Measurements from ENCODE around the gene ABCA13.

Gene ABCA13

GRCh38 chr7:48305661-48306060, 134.4 kb downstream of the ABCA13 start:
- no peak for DNase-seq

DNA sequence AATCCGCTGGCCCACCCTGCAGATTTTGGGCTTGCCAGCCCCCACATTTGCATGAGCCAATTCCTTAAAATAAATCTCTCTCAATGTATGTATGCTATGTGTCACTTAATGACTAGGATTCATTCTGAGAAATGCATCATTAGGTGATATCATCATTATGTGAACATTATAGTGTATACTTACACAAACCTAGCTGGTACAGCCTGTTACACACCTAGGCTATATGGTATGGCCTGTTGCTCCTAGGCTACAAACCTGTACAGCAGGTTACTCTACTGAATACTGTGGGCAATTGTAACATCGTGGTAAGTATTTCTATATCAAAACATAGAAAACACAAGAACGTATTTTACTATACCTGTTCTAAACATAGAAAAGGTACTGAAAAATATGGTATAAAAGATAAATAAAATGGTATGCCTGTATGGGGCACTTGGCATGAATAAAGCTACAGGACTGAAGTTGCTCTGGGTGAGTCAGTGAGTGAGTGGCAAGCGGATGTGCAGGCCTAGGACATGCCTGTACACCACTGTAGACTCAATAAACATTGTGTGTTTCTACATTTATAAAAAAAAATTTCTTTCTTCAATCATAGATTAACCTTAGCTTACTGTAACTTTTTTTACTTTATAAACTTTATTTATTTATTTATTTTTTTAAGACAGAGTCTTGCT, 135.9 kb downstream of the ABCA13 start:
- no peak for DNase-seq

- DNase-seq, result no peak
Observed at GRCh38 chr7:48309720-48310119, 138.5 kb downstream of the ABCA13 start.

GRCh38 chr7:48311464-48312100, 140.3 kb downstream of the ABCA13 start:
- DNase-seq, result no peak

- DNase-seq, result no peak
Observed at GRCh38 chr7:48312151-48312550, 140.9 kb downstream of the ABCA13 start.

DNA sequence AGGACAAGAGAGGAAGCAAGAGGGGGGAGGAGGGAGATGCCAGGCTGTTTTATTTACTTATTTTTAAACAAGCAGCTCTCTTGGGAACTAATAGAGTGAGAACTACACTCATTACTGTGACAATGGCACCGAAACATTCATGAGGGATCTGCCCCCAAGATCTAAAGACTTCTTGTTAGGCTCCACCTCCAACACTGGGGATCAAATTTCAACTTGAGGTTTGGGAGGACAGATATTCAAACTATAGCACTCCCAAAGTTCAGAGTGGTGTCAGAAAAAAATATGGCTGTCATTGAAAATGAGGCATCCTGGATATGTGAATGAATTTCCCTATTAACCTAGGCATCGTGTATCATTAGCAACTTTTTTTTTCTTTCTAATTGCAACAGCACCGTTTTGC, 145.5 kb downstream of the ABCA13 start:
- no peak for DNase-seq

GRCh38 chr7:48317360-48317759, 146.1 kb downstream of the ABCA13 start:
- no peak for DNase-seq

DNA sequence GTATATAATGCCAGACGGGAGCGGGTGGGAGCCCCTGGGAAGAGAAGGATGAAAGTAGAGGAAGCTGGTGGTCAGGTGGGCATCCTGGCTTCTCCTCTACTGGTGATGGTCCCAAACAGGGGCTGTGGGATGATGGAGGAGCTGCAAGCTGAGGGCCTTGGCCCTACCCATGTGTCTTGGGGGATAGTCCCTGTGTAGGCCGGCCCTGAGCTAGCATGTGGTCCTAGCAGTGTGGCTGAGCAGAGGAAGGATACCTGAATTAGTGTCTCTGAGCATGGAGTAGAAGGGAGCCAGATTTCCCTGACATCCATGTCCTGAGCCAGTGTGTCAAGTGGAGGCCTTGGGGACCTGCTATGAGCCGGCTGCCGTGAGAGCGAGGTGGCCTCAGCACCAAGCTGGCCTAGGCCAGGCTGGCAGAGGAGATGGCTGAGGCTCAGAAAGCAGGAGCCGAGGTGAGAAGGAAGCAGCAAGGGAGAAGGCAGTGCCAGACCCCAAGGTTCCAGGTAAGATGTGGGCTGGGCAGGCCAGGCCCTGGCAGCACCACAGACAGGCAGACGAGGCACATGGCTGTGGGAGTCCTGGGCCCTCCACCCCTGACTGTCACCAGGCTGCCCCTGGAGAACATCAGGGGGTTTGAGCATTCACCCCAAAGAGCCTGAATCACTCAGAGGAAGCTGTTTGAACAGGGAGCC, 150.2 kb downstream of the ABCA13 start:
- DNase-seq, result no peak

DNA sequence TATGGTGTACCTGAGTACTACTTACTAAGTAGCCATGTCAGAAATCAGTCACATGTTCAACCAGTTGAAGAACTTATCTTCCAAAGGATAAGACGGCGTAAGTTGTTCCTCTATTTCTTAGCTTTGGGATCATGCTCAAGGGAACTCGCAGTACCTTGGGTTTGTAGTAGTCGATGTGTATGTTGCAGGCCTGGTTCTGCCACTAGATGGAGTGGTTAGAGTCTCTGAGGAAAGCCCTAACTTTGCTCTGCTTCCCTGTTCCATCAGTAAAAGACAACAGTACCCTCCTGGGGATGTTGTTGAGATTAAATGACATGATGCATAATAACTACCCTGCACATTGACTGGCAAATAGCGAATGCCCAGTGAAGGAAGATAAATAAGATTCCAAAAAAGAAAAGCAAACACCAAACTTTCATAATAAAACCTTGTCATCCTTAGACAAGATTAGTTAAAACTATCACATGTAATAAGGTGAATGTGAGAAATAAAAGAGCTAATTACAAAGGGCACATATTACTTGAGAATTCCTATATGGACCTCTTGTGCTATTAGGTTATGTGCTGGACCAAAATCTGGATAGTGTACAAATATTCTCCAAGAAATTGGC, 165.9 kb downstream of the ABCA13 start:
- DNase-seq, result no peak

DNA sequence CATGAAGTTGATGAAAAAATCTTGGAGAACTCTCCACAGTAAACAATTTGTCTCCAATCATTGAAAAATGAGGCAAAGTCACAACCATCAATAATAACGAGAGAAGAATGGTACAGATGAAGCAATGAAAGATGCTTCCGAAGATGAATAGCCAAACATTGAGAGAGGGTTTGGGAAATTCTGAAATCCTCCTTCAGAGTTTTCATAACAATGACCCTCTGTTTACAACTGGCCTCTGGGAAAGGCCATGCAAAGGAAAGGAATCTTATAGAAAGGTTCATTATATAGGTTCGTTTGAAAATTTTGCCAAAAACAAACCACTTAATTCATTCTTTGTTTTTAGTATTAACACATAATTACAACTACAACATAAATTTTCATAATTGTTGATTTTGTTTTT, 166.5 kb downstream of the ABCA13 start:
- no peak for DNase-seq

- no peak for DNase-seq
Observed at GRCh38 chr7:48347230-48347825, 176.1 kb downstream of the ABCA13 start.

GRCh38 chr7:48350515-48350914, 179.3 kb downstream of the ABCA13 start:
- DNase-seq, result no peak

- no peak for DNase-seq
Observed at GRCh38 chr7:48351900-48352299, 180.6 kb downstream of the ABCA13 start.

DNA sequence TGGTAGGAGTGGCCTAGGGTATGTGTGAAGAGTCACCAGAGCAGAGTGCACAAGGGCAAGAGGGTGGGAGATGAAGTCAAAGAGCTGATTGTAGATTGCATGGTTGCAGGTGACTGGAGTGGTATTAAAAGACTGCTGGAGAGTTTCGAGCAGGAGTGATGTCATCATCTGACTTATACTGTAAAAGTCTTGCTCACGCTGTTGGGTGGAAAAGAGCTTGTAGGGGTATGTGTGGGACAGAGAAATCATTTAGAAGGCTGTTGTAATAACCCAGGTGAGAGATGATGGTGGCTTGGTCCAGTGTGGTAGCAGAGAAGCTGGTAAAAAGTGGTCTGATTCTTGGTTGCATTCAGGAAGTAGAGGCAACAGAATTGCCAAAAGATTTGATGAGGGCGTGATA, 184.1 kb downstream of the ABCA13 start:
- DNase-seq, result no peak

- no peak for DNase-seq
Observed at GRCh38 chr7:48360574-48360973, 189.3 kb downstream of the ABCA13 start.

GRCh38 chr7:48363174-48363573, 191.9 kb downstream of the ABCA13 start:
- no peak for DNase-seq

DNA sequence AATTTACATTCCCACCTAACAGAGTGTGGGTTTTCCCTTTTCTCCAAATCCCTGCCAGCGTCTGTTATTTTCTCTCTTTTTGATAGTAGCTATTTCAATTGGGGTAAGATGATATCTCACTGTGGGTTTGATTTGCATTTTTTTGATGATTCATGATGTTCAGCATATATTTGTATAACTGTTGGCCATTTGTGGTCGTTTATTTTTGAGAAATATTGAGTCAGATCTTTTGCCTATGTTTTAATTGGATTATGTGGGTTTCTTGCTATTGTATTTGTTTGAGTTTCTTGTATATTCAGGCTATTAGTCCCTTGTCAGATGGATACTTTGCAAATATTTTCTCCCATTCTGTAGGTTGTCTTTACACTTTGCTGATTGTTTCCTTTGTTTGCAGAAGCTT, 193.8 kb downstream of the ABCA13 start:
- DNase-seq, result no peak

GRCh38 chr7:48366096-48366495, 194.8 kb downstream of the ABCA13 start:
- DNase-seq, result no peak

DNA sequence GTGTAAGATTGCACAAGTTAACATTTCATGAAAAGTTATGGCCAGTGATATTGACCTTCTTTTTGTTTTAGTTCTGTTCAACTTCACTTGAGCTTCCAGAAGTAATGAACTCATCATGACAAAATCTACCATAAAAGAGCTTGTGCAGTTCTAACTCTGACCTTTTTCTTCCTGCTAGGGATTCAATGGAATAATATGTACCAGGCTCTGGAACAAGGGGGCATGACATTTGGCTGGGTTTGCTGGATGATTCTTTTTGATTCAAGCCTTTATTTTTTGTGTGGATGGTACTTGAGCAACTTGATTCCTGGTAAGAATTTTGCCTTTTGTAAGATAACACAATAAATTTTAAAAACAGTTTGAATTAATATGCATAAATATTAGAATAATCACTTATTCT, 205.0 kb downstream of the ABCA13 start:
- DNase-seq, result no peak

GRCh38 chr7:48380921-48381320, 209.7 kb downstream of the ABCA13 start:
- no peak for DNase-seq

- DNase-seq, result no peak
Observed at GRCh38 chr7:48381571-48381970, 210.3 kb downstream of the ABCA13 start.

DNA sequence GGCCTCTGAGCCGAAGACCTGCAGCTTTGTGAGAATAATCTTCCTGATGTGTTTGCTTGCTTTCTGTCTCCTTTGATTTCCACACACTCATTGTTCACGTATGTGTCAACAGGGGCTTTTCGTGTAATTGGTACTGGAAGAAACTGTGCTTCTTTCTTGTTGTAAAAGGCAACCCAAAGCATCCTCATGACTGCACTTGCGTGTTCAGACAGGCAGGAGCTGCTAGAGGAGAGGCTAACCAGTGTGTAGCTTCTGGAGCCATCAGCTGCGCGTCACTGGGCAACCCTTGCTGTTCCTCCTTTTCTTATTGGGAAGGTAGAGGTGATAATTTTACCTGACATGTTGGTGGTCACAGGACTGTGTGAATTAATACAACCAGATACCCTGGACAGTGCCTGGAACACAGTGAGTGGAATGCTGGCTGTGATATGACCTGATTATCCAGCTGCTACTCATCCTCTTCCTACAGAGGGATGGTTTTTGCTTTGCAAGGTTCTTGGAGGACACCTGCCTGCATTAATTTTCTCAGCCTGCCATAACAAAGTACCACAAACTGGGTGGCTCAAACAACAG, 213.0 kb downstream of the ABCA13 start:
- DNase-seq, result no peak

DNA sequence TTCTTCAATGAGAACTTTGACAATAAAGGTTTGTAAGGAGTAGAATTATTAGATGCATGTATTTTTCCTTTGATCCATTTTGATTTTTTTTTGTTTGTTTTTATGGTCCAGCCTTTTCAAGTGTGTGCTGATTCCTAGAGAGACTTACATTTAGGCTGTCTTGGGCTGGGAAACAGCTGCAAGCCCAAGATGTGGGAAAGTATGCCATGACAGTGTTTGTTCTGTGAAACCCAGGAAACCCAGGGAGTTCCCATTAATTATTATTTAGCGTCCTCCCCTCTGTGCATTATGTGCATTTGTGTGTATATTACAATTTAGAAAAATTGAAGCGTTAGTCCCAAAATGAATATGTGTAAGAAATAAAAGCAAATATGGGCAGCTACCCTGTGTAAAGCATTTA, 216.7 kb downstream of the ABCA13 start:
- no peak for DNase-seq

Measured in activated CD8-positive, alpha-beta memory T cell treated with anti-CD3 and anti-CD28 coated beads, Interleukin-2, amount 50 U/mL, for 4 hours (primary cell).